H7 (cell line): Measurements from ENCODE around the gene JUN. TPM values are rescaled to one million over a fixed set of nuclear protein-coding genes. Genes with fewer than 3 reads are reported as not detected.

Experiments used
- DNase-seq: peaks from one replicate; pipeline ENCODE4 v3.0.0; 2012
- H3K27me3 ChIP-seq: 2 replicates; pipeline ENCODE4 v1.6.0; 2011; ENCODE audit warnings: mild to moderate bottlenecking, low read length; ENCODE audit not compliant: control insufficient read depth, insufficient read depth
- H3K36me3 ChIP-seq: replicated peaks from 2 replicates; pipeline ENCODE4 v1.5.1; 2011; ENCODE audit warnings: low read length; ENCODE audit not compliant: control insufficient read depth, insufficient read depth
- H3K4me3 ChIP-seq: 2 replicates; pipeline ENCODE4 v1.5.1; 2011; ENCODE audit warnings: low read depth, mild to moderate bottlenecking, control low read depth, low read length, moderate library complexity; ENCODE audit not compliant: insufficient read depth
- total RNA-seq: library from RNA; depleted of rRNA; stranded (reverse); fragments of >200 nt; shearing (Covaris generic); gene quantifications from 2 replicates; pipeline ENCODE4 v1.2.3, GENCODE V29; 2014; rRNA removed

The JUN gene
- total RNA-seq, 1 experiment from 2014 or later = 37.1 TPM

DNA sequence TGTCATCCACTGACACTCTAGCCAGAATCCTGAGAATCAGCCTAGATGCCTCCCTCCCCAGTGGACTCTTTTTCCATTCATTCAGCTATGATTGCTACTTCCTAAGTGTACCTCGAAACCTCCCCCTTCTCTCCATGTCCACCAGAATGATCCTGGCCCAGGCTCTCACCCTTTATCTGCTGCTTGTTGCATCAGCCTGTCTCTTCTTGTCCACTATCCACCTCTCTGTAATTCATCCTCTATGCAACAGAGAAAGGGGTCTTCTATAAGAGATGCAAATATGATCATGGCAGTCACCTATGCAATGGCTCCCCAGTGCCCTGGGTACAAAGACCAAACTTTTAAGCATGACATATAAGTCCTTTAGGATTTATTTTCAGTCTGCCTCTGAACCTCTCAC is 37.7 kb downstream of the JUN start:
- H3K4me3 ChIP-seq = no peak overlapping the region
- H3K27me3 ChIP-seq = peaks cover 1% of the 10 kb centered on the region; the same call in 1 of the 2 replicates
- no peak for DNase-seq
- no peaks in the 10 kb centered on the region for H3K36me3 ChIP-seq

DNA sequence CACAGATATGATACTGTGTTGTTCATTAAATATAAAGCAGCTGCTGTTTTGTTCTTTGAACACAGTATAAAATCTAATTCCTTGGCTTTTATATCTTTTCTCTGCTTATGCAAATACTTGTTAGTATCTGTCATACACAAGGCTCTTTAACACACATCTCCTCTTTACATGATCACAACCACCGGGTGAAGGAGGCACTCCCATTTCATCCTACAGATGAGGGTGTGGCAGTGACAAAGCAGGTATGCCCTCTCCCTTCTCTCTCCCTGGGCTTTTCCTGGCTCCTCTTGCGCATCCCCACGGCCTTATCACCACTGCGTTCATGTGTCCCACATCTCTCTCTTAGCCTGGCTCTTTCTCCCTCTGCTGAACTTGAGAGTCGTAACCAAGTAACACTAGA is 38.2 kb downstream of the JUN start:
- DNase-seq = no peak
- Histone ChIP-seq H3K36me3 (no peaks in the 10 kb centered on the region), H3K4me3 (no peak overlapping the region), H3K27me3 (peaks cover 1% of the 10 kb centered on the region; the same call in 1 of the 2 replicates)

DNA sequence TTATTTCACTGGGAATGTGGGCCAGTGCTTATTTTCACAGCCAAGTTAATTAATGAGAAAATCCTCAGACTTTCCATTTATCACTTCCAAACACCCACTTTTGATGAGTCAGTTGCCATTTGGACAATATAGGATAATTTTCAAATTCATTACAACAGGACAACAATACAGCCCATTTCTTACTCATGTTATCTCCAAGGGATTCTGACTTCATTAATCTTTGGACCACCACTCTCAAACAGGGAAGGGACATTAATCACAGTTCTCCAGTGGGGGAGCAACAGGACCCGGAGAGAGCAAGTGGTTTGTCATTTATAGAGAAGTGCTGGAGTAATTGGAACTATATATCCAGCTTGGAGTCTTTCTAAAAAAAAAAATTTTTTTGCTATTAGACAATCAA is 38.7 kb downstream of the JUN start:
- H3K36me3 ChIP-seq = no peaks in the 10 kb centered on the region
- peaks cover 1% of the 10 kb centered on the region; the same call in 1 of the 2 replicates for H3K27me3 ChIP-seq
- no peak overlapping the region for H3K4me3 ChIP-seq
- DNase-seq = no peak

DNA sequence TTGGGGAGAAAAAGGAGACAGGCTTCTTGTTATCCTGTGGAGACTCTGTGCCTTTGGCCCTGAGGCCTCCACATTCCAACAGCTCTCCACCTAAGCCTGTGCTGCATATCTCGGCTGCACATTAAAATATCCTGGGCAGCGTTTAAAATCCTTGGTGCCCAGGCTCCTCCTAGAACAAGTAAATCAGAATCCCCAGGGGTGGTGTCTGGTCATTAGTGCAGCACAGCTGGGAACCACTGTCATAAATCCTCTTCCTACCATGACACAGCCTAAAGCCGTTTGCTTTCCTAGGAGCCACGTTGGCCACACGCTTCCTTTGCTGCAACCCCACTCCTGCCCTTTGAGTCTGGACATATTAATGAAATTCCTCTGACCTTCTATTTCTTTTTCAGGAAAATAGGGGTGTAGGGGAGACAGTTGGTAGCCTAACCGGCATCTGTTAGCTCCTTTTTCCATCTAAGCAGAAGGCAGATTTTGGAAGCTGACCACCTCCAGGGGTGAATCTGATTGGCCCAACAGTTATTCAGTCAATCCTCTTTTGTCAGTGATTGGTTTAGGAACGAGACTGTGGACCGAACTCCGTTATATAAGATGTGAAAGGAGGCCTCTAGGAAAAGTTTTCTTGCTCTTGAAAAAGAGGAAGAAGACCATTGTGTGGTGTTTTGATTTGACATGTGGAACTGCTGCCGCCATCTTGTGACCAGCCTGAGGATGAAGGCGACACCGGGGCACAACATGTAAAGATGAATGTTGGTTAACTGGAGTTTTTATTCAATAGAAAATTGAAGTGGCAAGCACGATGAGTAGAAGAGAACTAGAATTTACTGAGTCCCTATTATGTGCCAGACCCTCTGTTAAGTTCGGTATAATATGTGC is 41.9 kb downstream of the JUN start:
- H3K36me3 ChIP-seq = no peaks in the 10 kb centered on the region
- no peak for DNase-seq
- H3K4me3 ChIP-seq = no peak overlapping the region
- H3K27me3 ChIP-seq = no peaks in the 10 kb centered on the region

DNA sequence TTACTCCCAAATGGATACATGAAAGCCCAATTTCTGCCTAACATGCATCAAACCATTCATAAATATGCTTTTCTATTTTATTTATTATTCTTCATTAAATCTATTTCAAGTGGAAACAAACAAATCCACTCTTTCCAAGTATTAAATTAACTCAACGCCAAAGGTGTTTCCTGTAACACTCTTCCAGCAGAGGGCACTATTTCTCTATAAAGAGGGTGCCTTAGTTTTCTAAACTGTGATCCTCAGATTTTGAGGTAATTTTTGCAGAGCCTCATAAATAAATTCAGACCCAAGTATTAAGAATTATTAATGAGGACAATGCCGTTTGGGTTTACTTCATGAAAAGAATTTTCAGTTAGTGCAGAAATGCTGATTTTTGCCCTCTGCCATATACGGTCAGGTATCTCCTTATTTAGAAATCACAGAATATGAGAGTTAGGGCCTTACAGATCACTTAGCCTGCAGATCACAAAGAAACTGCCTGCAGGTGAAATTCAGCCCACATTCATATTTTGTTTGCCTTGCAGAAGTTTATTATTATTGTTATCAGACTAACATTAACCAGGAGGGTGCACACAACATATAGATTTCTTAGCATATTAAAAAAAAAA is 43.9 kb downstream of the JUN start:
- H3K4me3 ChIP-seq = no peak overlapping the region
- H3K36me3 ChIP-seq = no peaks in the 10 kb centered on the region
- no peaks in the 10 kb centered on the region for H3K27me3 ChIP-seq
- DNase-seq = peak; percentile 62

DNA sequence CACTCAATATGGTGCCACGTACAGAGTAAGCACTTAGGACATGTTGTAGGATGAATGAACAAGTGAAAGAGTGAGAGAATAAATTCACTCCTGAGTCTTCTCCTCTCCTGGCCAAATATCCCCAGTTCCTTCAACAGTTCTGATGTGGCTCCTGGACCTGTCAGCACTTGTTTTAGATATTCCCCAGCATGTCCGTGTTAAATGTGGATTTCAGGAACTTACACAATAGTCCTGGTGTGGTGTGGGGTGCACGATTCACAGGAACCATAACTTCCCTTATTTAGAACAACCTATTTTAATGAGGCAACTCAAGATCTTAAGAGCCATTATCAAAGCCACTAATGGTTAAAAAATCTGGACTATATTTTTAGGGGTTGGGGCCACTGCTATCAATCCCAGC is 45.0 kb downstream of the JUN start:
- no peak for DNase-seq
- no peaks in the 10 kb centered on the region for H3K36me3 ChIP-seq
- no peak overlapping the region for H3K4me3 ChIP-seq
- H3K27me3 ChIP-seq = no peaks in the 10 kb centered on the region

DNA sequence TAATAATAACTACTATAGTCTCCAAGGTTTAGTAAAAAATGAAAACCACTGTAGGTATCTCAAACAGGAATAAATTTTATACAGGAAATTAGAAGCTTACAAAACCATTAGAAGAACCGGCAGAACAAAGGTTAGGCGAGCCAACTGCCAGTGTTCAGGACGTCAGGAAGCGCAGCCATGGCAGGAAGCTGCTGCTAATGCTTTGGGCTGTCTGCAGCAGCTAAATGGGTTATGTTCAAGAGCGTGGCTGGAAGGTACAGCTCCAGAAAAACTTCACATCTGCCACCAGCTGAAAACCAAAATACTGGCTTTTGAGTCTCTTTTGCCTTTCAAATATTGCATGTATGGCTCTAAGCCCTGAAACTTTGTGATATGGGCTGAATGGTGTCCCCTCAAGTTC is 48.3 kb downstream of the JUN start:
- DNase-seq = no peak
- no peaks in the 10 kb centered on the region for H3K36me3 ChIP-seq
- H3K27me3 ChIP-seq = no peaks in the 10 kb centered on the region
- H3K4me3 ChIP-seq = no peak overlapping the region

DNA sequence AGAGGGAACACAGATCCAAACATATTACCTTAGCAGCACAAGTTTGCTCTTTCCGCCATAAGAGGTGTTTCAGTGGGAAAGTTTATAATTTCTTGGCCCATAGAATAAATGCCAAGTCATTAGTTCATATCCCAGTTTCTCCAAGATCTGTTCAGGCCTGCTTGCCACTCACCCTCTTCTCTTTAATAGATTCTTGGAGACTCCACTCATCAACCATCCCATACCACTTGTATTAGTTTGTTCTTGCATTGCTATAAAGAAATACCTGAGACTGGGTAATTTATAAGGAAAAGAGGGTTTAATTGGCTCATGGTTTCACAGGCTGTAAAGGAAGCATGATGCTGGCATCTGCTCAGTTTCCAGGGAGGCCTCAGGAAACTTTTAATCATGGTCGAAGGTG is 49.2 kb downstream of the JUN start:
- Histone ChIP-seq H3K27me3 (no peaks in the 10 kb centered on the region), H3K4me3 (no peak overlapping the region), H3K36me3 (no peaks in the 10 kb centered on the region)
- DNase-seq = no peak

DNA sequence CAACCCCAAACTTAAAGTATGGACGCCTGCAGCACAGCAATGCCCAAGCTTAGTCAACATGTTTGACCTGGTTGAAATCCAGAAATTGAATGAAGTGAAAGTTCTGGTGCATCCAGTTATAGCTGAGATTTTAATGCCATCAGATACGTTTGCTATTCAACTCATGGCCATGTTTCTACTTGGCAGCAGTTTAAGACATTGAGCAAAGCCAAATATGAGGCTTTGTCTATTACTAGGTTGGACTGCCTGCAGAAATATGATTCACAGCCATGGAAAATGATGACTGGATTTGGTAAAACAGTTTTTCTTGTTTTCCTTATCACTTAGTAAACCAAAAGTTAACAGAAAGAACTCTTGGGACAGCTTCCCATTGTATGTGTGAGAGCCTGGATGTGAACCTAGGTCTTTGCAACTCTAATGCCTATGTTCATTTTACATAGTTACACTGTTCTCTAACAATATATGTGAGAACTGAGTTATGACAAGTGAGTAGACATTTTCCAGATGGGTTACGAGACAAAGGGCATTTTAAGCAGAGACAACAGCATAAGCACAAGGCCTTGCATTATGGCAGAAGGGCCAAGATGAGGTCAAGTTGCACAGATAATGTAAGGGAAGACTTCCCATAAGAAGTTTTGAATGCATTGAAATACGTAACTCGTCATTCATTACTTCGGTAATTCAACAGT is 51.6 kb downstream of the JUN start:
- no peak for DNase-seq
- H3K36me3 ChIP-seq = no peaks in the 10 kb centered on the region
- no peak overlapping the region for H3K4me3 ChIP-seq
- no peaks in the 10 kb centered on the region for H3K27me3 ChIP-seq

Other genes starting within 250 kb of the JUN start
- gene OMA1, start 237.3 kb downstream of the JUN start, total RNA-seq = 25.9 and 31.4 TPM in 2 replicates
- gene TACSTD2, start 206.8 kb downstream of the JUN start, total RNA-seq = 0.14 and 0.33 TPM in 2 replicates
- gene MYSM1, start 84.0 kb downstream of the JUN start, total RNA-seq = 33.6 and 74.7 TPM in 2 replicates